SK-N-SH treated with all-trans-retinoic acid at 6 μM for 48 hours (cell line): ENCODE results near the gene HDAC4.

Experiments used
- ATAC-seq: fragments of 200-7000 bp; cut with Tn5 transposase; 3 replicates; pipeline ENCODE4 v1.9.1; 2020; ENCODE audit warnings: mild to moderate bottlenecking, moderate library complexity
- ARNTL ChIP-seq: fragments of 450-650 bp; formaldehyde crosslinking; IDR thresholded peaks from 2 replicates; pipeline ENCODE4 v1.5.0; 2020; ENCODE audit warnings: low read depth, mild to moderate bottlenecking, moderate library complexity, borderline replicate concordance
- CSDC2 ChIP-seq: fragments of 250-450 bp; sonication (Bioruptor Pico); IDR thresholded peaks from 2 replicates; pipeline ENCODE4 v1.5.0; 2020; ENCODE audit warnings: mild to moderate bottlenecking, moderate library complexity
- GLIS3 ChIP-seq: fragments of 250-450 bp; sonication (Bioruptor Pico); IDR thresholded peaks from 2 replicates; pipeline ENCODE4 v1.5.0; 2020; ENCODE audit warnings: mild to moderate bottlenecking, moderate library complexity
- ISL1 ChIP-seq: fragments of 250-450 bp; sonication (Bioruptor Pico); IDR thresholded peaks from 2 replicates; pipeline ENCODE4 v2.1.2; 2022; ENCODE audit warnings: mild to moderate bottlenecking, moderate library complexity
- OSR1 ChIP-seq: fragments of 250-450 bp; sonication (Bioruptor Pico); IDR thresholded peaks from 2 replicates; pipeline ENCODE4 v1.8.0; 2022; ENCODE audit warnings: moderate library complexity, mild to moderate bottlenecking, inconsistent platforms
- PPARA ChIP-seq: fragments of 250-450 bp; sonication (Bioruptor Pico); IDR thresholded peaks from 2 replicates; pipeline ENCODE4 v1.5.0; 2020; ENCODE audit warnings: mild to moderate bottlenecking, borderline replicate concordance
- RARB ChIP-seq: fragments of 250-450 bp; sonication (Bioruptor Pico); IDR thresholded peaks from 2 replicates; pipeline ENCODE4 v1.8.0; 2021; ENCODE audit warnings: mild to moderate bottlenecking, moderate library complexity
- TCF4 ChIP-seq: fragments of 250-450 bp; sonication (Bioruptor Pico); IDR thresholded peaks from 2 replicates; pipeline ENCODE4 v1.8.0; 2021; ENCODE audit warnings: mild to moderate bottlenecking, moderate library complexity, borderline replicate concordance
- ZC3H10 ChIP-seq: fragments of 250-450 bp; sonication (Bioruptor Pico); IDR thresholded peaks from 2 replicates; pipeline ENCODE4 v1.5.1; 2021; ENCODE audit warnings: mild to moderate bottlenecking, moderate library complexity
- ZFP3 ChIP-seq: fragments of 250-450 bp; sonication (Bioruptor Pico); IDR thresholded peaks from 2 replicates; pipeline ENCODE4 v1.5.0; 2020; ENCODE audit warnings: mild to moderate bottlenecking, moderate library complexity
- ZNF8 ChIP-seq: fragments of 450-650 bp; formaldehyde crosslinking; IDR thresholded peaks from 2 replicates; pipeline ENCODE4 v1.5.0; 2020; ENCODE audit warnings: mild to moderate bottlenecking, moderate library complexity
- TF ChIP-seq, protein P1 (sequence below): fragments of 250-450 bp; sonication (Bioruptor Pico); IDR thresholded peaks from 2 replicates; pipeline ENCODE4 v1.5.1; 2021; ENCODE audit warnings: mild to moderate bottlenecking, moderate library complexity
- TF ChIP-seq, protein P2 (sequence below): fragments of 250-450 bp; sonication (Bioruptor Pico); IDR thresholded peaks from 2 replicates; pipeline ENCODE4 v1.5.0; 2020; ENCODE audit warnings: mild to moderate bottlenecking, moderate library complexity
- TF ChIP-seq, protein P3 (sequence below): fragments of 250-450 bp; sonication (Bioruptor Pico); IDR thresholded peaks from 2 replicates; pipeline ENCODE4 v1.8.0; 2020; ENCODE audit warnings: mild to moderate bottlenecking, moderate library complexity, borderline replicate concordance
- TF ChIP-seq, protein P4 (sequence below): fragments of 250-450 bp; sonication (Bioruptor Pico); IDR thresholded peaks from 2 replicates; pipeline ENCODE4 v1.8.0; 2021; ENCODE audit warnings: low read depth, mild to moderate bottlenecking, moderate library complexity, borderline replicate concordance
- TF ChIP-seq, protein P5 (sequence below): fragments of 250-450 bp; sonication (Bioruptor Pico); IDR thresholded peaks from 2 replicates; pipeline ENCODE4 v1.5.1; 2020; ENCODE audit warnings: low read depth, mild to moderate bottlenecking, moderate library complexity

Gene HDAC4

DNA sequence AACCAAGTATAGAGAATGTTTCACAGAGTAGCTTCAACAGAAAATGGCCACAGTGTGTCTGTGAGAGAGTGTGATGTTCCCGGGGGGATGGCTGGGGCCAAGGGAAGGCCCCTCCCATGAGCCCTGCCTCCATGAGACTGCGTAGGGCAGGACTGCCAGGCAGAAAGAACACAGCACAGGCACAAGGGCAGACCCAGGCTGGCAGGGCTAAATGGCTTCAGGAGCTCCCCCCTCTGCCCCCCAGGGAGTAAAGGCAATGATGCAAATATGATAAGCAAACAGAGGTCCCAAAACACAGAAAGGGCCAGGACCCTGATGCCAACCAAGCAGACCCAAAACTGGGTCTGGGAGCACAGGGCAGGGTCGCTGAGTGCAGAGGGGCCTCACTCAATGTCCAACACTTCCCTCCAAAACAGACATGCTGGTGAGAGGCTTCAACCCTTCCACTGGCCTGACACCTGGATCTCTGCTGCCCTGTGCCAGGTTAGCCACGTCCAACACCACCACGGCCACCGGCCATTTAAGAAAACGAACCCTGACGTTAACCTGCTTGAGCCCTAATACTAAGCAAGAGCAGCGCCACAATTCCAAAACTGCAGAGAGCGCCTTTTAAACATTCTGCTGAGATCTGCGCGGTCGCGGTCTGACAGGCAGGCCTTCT is 90.3 kb downstream of the HDAC4 start (continued):
- no peak for TF ChIP-seq ARNTL
- TF ChIP-seq, protein P1, sequence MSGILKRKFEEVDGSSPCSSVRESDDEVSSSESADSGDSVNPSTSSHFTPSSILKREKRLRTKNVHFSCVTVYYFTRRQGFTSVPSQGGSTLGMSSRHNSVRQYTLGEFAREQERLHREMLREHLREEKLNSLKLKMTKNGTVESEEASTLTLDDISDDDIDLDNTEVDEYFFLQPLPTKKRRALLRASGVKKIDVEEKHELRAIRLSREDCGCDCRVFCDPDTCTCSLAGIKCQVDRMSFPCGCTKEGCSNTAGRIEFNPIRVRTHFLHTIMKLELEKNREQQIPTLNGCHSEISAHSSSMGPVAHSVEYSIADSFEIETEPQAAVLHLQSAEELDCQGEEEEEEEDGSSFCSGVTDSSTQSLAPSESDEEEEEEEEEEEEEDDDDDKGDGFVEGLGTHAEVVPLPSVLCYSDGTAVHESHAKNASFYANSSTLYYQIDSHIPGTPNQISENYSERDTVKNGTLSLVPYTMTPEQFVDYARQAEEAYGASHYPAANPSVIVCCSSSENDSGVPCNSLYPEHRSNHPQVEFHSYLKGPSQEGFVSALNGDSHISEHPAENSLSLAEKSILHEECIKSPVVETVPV (CRISPR knock-in tag) = no peak
- TF ChIP-seq, protein P2, sequence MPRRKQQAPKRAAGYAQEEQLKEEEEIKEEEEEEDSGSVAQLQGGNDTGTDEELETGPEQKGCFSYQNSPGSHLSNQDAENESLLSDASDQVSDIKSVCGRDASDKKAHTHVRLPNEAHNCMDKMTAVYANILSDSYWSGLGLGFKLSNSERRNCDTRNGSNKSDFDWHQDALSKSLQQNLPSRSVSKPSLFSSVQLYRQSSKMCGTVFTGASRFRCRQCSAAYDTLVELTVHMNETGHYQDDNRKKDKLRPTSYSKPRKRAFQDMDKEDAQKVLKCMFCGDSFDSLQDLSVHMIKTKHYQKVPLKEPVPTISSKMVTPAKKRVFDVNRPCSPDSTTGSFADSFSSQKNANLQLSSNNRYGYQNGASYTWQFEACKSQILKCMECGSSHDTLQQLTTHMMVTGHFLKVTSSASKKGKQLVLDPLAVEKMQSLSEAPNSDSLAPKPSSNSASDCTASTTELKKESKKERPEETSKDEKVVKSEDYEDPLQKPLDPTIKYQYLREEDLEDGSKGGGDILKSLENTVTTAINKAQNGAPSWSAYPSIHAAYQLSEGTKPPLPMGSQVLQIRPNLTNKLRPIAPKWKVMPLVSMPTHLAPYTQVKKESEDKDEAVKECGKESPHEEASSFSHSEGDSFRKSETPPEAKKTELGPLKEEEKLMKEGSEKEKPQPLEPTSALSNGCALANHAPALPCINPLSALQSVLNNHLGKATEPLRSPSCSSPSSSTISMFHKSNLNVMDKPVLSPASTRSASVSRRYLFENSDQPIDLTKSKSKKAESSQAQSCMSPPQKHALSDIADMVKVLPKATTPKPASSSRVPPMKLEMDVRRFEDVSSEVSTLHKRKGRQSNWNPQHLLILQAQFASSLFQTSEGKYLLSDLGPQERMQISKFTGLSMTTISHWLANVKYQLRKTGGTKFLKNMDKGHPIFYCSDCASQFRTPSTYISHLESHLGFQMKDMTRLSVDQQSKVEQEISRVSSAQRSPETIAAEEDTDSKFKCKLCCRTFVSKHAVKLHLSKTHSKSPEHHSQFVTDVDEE = no peak
- TF ChIP-seq, all 23 proteins: peak for 0

DNA sequence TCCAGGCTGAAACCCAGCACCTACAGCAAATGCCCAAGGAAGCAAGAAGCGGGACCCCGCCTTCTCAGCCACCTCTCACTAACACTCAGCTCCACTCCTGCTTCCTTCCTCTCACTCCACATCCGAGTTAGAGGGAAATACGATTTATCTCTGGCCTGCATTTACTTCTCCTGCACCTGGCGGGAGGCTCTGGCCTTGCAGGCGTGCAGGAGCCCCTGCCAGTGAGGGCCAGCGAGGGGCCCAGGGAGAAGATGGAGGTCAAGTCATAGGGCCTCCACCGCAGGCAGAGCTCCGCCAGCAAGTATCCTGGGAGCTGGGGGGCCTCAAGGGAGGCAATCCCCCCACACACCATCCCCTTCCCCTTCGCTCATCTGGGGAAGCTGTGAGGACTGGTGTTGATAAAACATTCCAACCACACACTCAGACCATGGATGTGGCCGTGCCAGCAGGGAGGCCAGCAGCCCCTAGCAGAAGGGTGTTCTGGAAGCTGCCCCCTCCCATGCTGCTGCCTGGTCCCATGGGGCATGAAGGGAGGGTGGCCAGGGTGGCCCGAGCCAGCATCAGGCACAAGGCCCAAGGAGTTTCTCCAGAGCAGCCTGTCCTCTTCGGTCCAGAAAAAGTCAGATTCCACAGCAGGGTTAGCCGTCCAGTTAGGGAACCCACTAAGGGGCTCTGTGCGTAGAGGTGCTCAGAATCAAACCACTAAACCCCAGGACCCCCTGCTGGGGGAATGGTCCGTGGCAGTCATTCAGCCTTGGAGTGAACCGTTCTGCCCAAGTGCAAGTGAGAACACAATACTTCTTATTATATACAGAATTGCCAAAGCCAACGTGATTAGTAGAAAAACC is 91.2 kb downstream of the HDAC4 start:
- TF ChIP-seq OSR1 (CRISPR knock-in tag) (no peak), TCF4 (0 out of 2 replicates have a peak, but pooled peaks have one; percentile 6), CSDC2 (CRISPR knock-in tag) (no peak)
- TF ChIP-seq, protein P1 (CRISPR knock-in tag) = no peak
- no peak; the same call in 2 of the 3 replicates for ATAC-seq

DNA sequence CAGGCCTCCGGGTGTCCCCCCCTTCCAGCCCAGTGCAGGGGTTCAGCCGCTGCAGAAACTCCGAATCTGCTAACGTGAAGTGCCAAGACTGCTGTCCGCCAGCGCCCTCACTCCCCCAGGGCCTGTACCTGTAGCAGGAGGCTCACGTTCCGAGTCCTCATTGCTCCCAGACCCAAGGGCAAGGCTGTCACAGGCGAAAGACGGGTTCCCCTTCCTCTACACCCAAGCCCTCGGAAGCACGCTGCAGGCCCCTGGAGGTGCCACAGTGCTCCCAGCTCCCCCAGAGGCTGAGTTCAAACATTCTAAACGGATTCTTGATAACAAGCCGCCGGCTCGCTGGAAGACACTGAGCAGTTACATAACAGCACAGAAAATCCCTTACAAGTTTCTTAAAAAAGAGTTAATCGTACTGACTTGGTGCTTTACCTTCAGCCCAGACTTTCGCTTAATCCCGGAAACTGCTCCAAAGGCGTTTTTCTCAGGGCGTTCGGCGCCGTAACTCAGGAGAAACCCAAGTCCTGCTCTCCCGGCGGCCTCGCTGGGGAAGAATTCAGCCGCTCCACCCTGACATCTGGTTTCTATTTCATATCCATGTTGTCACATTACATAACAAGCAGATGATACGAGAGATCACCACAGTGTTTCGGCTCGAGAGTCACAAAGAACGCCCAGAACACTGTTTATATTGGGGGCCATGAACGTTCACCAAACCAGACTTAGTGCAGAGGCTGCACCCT is 92.0 kb downstream of the HDAC4 start:
- TF ChIP-seq TCF4 (peak; percentile 83; the same call in 1 of the 2 replicates), GLIS3 (no peak), ISL1 (CRISPR knock-in tag) (no peak)
- peak; percentile 91 for ATAC-seq

DNA sequence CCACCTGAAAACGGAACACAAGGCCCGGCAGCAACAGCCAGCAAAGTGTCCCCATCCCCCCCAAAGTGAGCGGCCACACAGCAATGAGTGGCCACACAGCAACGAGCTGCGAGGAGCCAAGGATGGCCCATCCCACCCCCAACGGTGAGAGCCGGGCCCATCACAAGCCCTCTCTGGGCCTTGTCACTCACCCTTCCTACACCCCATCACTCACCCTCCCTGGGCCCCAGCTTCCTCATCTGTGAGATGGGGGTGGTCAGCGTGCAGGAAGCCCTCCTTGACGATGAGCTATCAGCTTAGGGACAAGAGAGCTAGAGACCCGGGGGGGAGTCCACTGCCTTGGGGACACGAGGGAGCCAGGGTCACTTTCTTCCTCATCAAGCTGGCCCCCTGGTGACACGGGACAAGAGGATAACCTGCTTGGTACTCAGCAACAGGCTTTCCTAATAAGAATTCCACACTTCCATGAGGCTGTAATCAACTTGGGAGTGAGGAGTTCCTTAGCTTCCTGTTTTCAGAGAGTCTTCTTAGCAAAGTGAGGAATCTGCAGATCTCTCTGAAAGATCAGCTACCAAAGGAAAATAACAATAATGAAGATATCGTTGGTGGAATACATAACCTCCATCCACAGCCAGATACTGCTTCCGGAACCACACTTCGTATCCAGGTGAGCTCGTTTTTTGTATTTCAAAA is 92.8 kb downstream of the HDAC4 start:
- no peak for ATAC-seq
- TF ChIP-seq ZNF8 (CRISPR knock-in tag) (no peak), PPARA (CRISPR knock-in tag) (no peak), ARNTL (no peak), TCF4 (no peak), ISL1 (CRISPR knock-in tag) (no peak), RARB (CRISPR knock-in tag) (no peak), ZFP3 (CRISPR knock-in tag) (no peak), ZC3H10 (CRISPR knock-in tag) (no peak), CSDC2 (CRISPR knock-in tag) (no peak), GLIS3 (no peak)
- TF ChIP-seq, protein P3, sequence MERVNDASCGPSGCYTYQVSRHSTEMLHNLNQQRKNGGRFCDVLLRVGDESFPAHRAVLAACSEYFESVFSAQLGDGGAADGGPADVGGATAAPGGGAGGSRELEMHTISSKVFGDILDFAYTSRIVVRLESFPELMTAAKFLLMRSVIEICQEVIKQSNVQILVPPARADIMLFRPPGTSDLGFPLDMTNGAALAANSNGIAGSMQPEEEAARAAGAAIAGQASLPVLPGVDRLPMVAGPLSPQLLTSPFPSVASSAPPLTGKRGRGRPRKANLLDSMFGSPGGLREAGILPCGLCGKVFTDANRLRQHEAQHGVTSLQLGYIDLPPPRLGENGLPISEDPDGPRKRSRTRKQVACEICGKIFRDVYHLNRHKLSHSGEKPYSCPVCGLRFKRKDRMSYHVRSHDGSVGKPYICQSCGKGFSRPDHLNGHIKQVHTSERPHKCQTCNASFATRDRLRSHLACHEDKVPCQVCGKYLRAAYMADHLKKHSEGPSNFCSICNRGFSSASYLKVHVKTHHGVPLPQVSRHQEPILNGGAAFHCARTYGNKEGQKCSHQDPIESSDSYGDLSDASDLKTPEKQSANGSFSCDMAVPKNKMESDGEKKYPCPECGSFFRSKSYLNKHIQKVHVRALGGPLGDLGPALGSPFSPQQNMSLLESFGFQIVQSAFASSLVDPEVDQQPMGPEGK (CRISPR knock-in tag) = no peak
- TF ChIP-seq, protein P1 (CRISPR knock-in tag) = no peak
- TF ChIP-seq, protein P4, sequence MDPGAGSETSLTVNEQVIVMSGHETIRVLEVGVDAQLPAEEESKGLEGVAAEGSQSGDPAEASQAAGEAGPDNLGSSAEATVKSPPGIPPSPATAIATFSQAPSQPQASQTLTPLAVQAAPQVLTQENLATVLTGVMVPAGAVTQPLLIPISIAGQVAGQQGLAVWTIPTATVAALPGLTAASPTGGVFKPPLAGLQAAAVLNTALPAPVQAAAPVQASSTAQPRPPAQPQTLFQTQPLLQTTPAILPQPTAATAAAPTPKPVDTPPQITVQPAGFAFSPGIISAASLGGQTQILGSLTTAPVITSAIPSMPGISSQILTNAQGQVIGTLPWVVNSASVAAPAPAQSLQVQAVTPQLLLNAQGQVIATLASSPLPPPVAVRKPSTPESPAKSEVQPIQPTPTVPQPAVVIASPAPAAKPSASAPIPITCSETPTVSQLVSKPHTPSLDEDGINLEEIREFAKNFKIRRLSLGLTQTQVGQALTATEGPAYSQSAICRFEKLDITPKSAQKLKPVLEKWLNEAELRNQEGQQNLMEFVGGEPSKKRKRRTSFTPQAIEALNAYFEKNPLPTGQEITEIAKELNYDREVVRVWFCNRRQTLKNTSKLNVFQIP = no peak
- TF ChIP-seq, protein P5, sequence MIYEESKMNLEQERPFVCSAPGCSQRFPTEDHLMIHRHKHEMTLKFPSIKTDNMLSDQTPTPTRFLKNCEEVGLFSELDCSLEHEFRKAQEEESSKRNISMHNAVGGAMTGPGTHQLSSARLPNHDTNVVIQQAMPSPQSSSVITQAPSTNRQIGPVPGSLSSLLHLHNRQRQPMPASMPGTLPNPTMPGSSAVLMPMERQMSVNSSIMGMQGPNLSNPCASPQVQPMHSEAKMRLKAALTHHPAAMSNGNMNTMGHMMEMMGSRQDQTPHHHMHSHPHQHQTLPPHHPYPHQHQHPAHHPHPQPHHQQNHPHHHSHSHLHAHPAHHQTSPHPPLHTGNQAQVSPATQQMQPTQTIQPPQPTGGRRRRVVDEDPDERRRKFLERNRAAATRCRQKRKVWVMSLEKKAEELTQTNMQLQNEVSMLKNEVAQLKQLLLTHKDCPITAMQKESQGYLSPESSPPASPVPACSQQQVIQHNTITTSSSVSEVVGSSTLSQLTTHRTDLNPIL (CRISPR knock-in tag) = no peak
